ENCODE results near the gene TGIF1. TPM values are rescaled to one million over a fixed set of nuclear protein-coding genes. Genes with fewer than 3 reads are reported as not detected.

TGIF1 gene
- total RNA-seq, 4 donors from 2014 or later: 33.8 to 90.8 (median 47.0) TPM

- TF ChIP-seq CTCF (IDR thresholded peaks at IDR 0.05 in 4 of 5, conservative IDR thresholded peaks at IDR 0.05 in 1 of 5) (no peak), POLR2A (IDR thresholded peaks at IDR 0.05) (no peak)
- ATAC-seq: no peak
- Histone ChIP-seq H3K27ac (no peak overlapping the region), H3K4me3 (no peak overlapping the region), H3K27me3 (no peaks in the 10 kb centered on the region), H3K9me3 (no peaks in the 10 kb centered on the region), H3K4me1 (no peaks in the 10 kb centered on the region), H3K36me3 (peaks cover 0 to 17% of the 10 kb centered on the region in 2 donors)
- DNase-seq: no peak
- in situ Hi-C loops (cut with MboI; ENCODE audit: low sequenced_read_pairs in 4 of 4): loop anchor here in 2 of 4 donors (5.0 to 10.0 kb wide), 2 partner anchors 171 to 202 kb away; no protein-coding TSS in a partner anchor
- intact Hi-C loops (cut with DNase I; ENCODE audit: low total_unique reads): no loop called here
Observed at GRCh38 chr18:3463051-3463450, 13.1 kb downstream of the TGIF1 start.

GRCh38 chr18:3466045-3466444, 16.1 kb downstream of the TGIF1 start:
- ATAC-seq (no peak), DNase-seq (no peak)
- in situ Hi-C loops (cut with MboI; ENCODE audit: low sequenced_read_pairs in 4 of 4): loop anchor here in 2 of 4 donors (10.0 kb wide), 1 partner anchor 199 kb away; no protein-coding TSS in a partner anchor
- Histone ChIP-seq H3K4me3 (no peak overlapping the region), H3K9me3 (no peaks in the 10 kb centered on the region), H3K27me3 (no peaks in the 10 kb centered on the region), H3K27ac (no peak overlapping the region), H3K4me1 (no peaks in the 10 kb centered on the region), H3K36me3 (no peaks in the 10 kb centered on the region)
- intact Hi-C loops (cut with DNase I; ENCODE audit: low total_unique reads): no loop called here
- TF ChIP-seq CTCF (IDR thresholded peaks at IDR 0.05 in 4 of 5, conservative IDR thresholded peaks at IDR 0.05 in 1 of 5) (no peak), POLR2A (IDR thresholded peaks at IDR 0.05) (no peak)

- in situ Hi-C loops (cut with MboI; ENCODE audit: low sequenced_read_pairs in 4 of 4): loop anchor here in 2 of 4 donors (10.0 kb wide), 1 partner anchor 198 kb away; no protein-coding TSS in a partner anchor
- no peak overlapping the region for H3K4me3 ChIP-seq
- intact Hi-C loops (cut with DNase I; ENCODE audit: low total_unique reads): no loop called here
Observed at GRCh38 chr18:3466872-3467271, 16.9 kb downstream of the TGIF1 start.

GRCh38 chr18:3468066-3468705, 18.2 kb downstream of the TGIF1 start:
- H3K36me3 ChIP-seq: no peaks in the 10 kb centered on the region
- intact Hi-C loops (cut with DNase I; ENCODE audit: low total_unique reads): no loop called here
- H3K4me3 ChIP-seq: no peak overlapping the region
- no peak for TF ChIP-seq POLR2A (IDR thresholded peaks at IDR 0.05)
- H3K27ac ChIP-seq: no peak overlapping the region
- no peaks in the 10 kb centered on the region for H3K27me3 ChIP-seq
- H3K4me1 ChIP-seq: no peaks in the 10 kb centered on the region
- ATAC-seq (no peak), DNase-seq (no peak)
- in situ Hi-C loops (cut with MboI; ENCODE audit: low sequenced_read_pairs in 4 of 4): loop anchor here in 2 of 4 donors (10.0 kb wide), 1 partner anchor 197 kb away; no protein-coding TSS in a partner anchor
- no peaks in the 10 kb centered on the region for H3K9me3 ChIP-seq

More at GRCh38 chr18:3466872-3467271, 16.9 kb downstream of the TGIF1 start:
- no peak for TF ChIP-seq CTCF (IDR thresholded peaks at IDR 0.05 in 4 of 5, conservative IDR thresholded peaks at IDR 0.05 in 1 of 5)
- no peak for TF ChIP-seq POLR2A (IDR thresholded peaks at IDR 0.05)
- Histone ChIP-seq H3K27me3 (no peaks in the 10 kb centered on the region), H3K36me3 (no peaks in the 10 kb centered on the region), H3K27ac (no peak overlapping the region), H3K9me3 (no peaks in the 10 kb centered on the region), H3K4me1 (no peaks in the 10 kb centered on the region)
- ATAC-seq (no peak), DNase-seq (no peak)

- DNase-seq: no peak
- ATAC-seq: no peak
- no peaks in the 10 kb centered on the region for H3K36me3 ChIP-seq
- H3K9me3 ChIP-seq: no peaks in the 10 kb centered on the region
- in situ Hi-C loops (cut with MboI; ENCODE audit: low sequenced_read_pairs in 4 of 4): loop anchor here in 2 of 4 donors (10.0 kb wide), 1 partner anchor 196 kb away; no protein-coding TSS in a partner anchor
- intact Hi-C loops (cut with DNase I; ENCODE audit: low total_unique reads): no loop called here
- H3K27me3 ChIP-seq: no peaks in the 10 kb centered on the region
- TF ChIP-seq CTCF (IDR thresholded peaks at IDR 0.05 in 4 of 5, conservative IDR thresholded peaks at IDR 0.05 in 1 of 5) (no peak), POLR2A (IDR thresholded peaks at IDR 0.05) (no peak)
- no peak overlapping the region for H3K27ac ChIP-seq
- H3K4me1 ChIP-seq: no peaks in the 10 kb centered on the region
- H3K4me3 ChIP-seq: no peak overlapping the region
Observed at GRCh38 chr18:3468833-3469232, 18.9 kb downstream of the TGIF1 start.

All from gastrocnemius medialis (tissue), 4 donors.